GM21825 (cell line): ENCODE data around the gene PEX13.

ENCODE experiments used
- ATAC-seq: cut with Tn5 transposase; IDR thresholded peaks from one replicate; pipeline ENCODE4 v1.9.1; 2021; ENCODE audit warnings: mild to moderate bottlenecking, moderate library complexity; ENCODE audit not compliant: unreplicated experiment

PEX13 gene

GRCh38 chr2:61065714-61066709, 48.5 kb downstream of the PEX13 start, which contains the start of gene SANBR:
TSS of gene SANBR (plus strand) at chr2:61065871. CDS start at chr2:61070351, 4,480 bp downstream.
- ATAC-seq = peak; percentile 95

DNA sequence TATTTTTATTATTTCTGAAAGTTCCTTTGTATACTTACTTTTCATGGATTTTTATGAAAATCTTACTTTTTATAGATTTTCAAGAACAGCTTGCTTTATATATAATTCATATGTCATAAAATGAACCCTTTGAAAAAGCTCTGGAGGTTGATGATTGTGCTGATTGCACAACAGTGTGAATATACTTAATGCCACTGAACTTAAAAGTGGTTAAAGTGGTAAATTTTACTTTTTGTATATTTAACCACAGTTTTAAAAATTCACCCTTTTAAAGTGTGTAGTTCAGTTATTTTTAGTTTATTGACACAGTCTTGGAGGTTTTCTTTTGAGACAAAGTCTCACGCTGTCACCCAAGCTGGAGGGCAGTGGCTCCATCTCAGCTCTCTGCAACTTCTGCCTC, 56.6 kb downstream of the PEX13 start:
- no peak for ATAC-seq

- no peak for ATAC-seq
Measured at GRCh38 chr2:61085883-61086282, 68.4 kb downstream of the PEX13 start.

DNA sequence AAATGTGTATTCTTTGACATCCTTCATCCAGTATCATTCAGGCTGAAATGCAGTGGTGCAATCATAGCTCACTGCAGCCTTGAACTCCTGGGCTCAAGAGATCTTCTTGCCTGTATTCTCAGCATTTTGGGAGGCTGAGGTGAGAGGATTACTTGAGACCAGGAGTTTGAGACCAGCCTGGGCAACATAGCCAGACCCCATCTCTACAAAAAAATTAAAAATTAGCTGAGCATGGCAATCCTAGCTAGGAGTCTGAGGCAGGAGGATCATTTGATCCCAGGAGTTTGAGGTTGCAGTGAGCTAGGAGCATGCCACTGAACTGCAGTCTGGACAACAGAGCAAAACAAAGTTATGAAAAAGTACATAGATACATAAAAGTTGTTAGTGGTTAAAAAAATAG, 72.3 kb downstream of the PEX13 start:
- no peak for ATAC-seq

- no peak for ATAC-seq
Measured at GRCh38 chr2:61090386-61090921, 72.9 kb downstream of the PEX13 start.

GRCh38 chr2:61091485-61091884, 74.0 kb downstream of the PEX13 start:
- no peak for ATAC-seq

DNA sequence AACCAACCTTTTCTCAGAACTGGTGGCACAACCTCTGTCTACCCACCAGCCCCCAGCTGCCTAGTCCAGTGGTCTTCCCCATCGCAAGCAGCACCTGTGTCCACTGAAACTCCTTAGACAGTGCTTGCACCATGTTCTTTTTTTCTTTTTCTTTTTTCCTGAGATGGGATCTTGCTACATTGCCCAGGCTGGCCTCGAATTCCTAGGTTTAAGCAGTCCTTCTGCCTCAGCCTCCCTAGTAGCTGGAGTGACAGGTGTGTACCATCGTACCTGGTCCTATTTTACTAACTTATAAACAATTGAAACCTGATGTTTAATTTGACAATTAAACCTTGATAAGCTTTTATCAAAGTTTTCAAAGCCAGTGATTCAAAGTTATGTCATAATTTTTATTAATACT, 78.9 kb downstream of the PEX13 start:
- no peak for ATAC-seq

- no peak for ATAC-seq
Measured at GRCh38 chr2:61100801-61101200, 83.3 kb downstream of the PEX13 start.
